ENCODE measurements around the gene SERINC2.

DNA sequence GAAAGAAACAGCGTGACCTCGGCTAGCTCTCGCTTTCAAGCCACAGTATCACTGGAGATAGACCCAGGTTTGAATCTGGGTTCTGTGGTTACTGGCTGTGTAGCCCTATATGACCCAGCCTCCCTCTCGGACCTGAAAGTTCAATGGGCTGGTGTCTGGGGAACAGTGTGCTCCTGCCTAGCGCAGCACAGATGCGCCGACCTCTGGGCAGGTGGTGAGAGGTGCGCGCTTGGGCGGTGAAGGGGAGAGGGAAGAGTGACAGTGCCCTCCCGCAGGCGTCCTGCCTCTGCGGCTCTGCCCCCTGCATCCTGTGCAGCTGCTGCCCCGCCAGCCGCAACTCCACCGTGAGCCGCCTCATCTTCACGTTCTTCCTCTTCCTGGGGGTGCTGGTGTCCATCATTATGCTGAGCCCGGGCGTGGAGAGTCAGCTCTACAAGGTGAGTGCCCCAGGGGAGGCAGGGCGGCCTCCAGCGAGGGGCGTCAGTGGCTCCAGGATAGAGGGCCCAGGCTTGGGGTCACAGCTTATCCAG lies 10.5 kb downstream of the SERINC2 start:
- no peak for TF ChIP-seq EZH2 (IDR thresholded peaks at IDR 0.05; ENCODE audit: borderline replicate concordance, insufficient read depth, low read depth, low read length, poor library complexity, severe bottlenecking)
- TF ChIP-seq, protein P1, sequence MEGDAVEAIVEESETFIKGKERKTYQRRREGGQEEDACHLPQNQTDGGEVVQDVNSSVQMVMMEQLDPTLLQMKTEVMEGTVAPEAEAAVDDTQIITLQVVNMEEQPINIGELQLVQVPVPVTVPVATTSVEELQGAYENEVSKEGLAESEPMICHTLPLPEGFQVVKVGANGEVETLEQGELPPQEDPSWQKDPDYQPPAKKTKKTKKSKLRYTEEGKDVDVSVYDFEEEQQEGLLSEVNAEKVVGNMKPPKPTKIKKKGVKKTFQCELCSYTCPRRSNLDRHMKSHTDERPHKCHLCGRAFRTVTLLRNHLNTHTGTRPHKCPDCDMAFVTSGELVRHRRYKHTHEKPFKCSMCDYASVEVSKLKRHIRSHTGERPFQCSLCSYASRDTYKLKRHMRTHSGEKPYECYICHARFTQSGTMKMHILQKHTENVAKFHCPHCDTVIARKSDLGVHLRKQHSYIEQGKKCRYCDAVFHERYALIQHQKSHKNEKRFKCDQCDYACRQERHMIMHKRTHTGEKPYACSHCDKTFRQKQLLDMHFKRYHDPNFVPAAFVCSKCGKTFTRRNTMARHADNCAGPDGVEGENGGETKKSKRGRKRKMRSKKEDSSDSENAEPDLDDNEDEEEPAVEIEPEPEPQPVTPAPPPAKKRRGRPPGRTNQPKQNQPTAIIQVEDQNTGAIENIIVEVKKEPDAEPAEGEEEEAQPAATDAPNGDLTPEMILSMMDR (IDR thresholded peaks at IDR 0.05) = no peak
